NOMO-1 treated with DMSO at 0.1 percent for 48 hours (cell line): Measurements from ENCODE around the gene RAB33A.

Experiments
- DNase-seq: peaks from one replicate; lab custom pipeline; 2025; ENCODE audit not compliant: unreplicated experiment; lab: John Stamatoyannopoulos, UW

Gene RAB33A

GRCh38 chrX:130172127-130172845, 524 bp downstream of the RAB33A start:
- DNase-seq = no peak

- peak; percentile 87 for DNase-seq
Observed at GRCh38 chrX:130173190-130173895, 1.6 kb downstream of the RAB33A start.

GRCh38 chrX:130174045-130174704, 2.4 kb downstream of the RAB33A start:
- DNase-seq = no peak

GRCh38 chrX:130174937-130175336, 3.2 kb downstream of the RAB33A start:
- DNase-seq = no peak

- peak; percentile 66 for DNase-seq
Observed at GRCh38 chrX:130176354-130176776, 4.6 kb downstream of the RAB33A start.

GRCh38 chrX:130176942-130177341, 5.2 kb downstream of the RAB33A start:
- no peak for DNase-seq

- no peak for DNase-seq
Observed at GRCh38 chrX:130179170-130179569, 7.4 kb downstream of the RAB33A start.

GRCh38 chrX:130179579-130180215, 7.9 kb downstream of the RAB33A start:
- no peak for DNase-seq

- DNase-seq = no peak
Observed at GRCh38 chrX:130184168-130184567, 12.4 kb downstream of the RAB33A start.

GRCh38 chrX:130184857-130185256, 13.1 kb downstream of the RAB33A start:
- no peak for DNase-seq

- no peak for DNase-seq
Observed at GRCh38 chrX:130186651-130187050, 14.9 kb downstream of the RAB33A start.

GRCh38 chrX:130190801-130191200, 19.0 kb downstream of the RAB33A start:
- no peak for DNase-seq

- DNase-seq = no peak
Observed at GRCh38 chrX:130196466-130196865, 24.7 kb downstream of the RAB33A start.

GRCh38 chrX:130197464-130197863, 25.7 kb downstream of the RAB33A start:
- no peak for DNase-seq

GRCh38 chrX:130204647-130205046, 32.9 kb downstream of the RAB33A start:
- no peak for DNase-seq

- no peak for DNase-seq
Observed at GRCh38 chrX:130211415-130212186, 39.8 kb downstream of the RAB33A start.

GRCh38 chrX:130212371-130212770, 40.6 kb downstream of the RAB33A start:
- DNase-seq = no peak

GRCh38 chrX:130213376-130213775, 41.6 kb downstream of the RAB33A start:
- no peak for DNase-seq

- no peak for DNase-seq
Observed at GRCh38 chrX:130216320-130216719, 44.6 kb downstream of the RAB33A start.

- DNase-seq = peak; percentile 33
Observed at GRCh38 chrX:130224810-130225209, 53.0 kb downstream of the RAB33A start.

- no peak for DNase-seq
Observed at GRCh38 chrX:130228871-130229270, 57.1 kb downstream of the RAB33A start.
